ENCODE measurements around the gene SLCO2A1.

Gene SLCO2A1

DNA sequence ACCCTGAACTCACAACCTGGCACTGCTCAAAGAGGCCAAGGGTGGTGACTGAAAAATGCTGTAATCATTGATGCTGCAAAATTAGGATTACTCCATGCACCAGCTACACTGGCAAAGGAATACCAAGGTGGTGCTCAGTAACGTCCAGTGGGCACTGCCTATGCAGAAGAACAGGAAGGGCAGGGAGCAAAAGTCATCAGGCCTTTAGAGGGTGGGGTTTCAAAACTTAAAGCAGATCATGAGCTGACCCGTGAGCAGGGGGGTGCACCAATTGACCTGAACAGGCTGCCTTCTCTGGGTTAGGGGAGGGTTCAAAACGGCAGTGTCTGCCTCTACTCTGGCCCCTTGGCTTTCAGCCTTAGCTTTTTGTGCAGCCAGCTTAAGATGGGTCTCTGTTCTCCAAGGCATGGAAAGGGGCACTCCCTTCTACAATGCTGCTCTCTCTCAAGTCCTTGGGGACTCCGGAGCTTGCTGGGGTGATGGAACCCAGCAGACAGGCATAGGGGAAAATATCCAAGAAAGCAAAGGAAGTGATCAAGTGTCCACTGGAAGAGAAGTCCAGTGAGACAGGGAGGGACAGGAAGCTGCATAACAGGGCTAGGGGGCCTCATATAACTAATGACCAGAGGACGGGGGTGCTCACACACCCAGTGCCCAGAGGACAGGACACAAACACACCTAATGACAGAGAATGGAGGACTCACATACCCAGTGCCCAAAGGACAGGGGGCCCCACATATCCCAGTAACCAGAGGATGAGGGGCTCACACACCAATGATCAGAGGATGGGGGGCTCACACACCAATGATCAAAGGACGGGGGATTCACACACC, 145.5 kb downstream of the SLCO2A1 start:
- DNase-seq (ENCODE audit: low spot score), result no peak

DNA sequence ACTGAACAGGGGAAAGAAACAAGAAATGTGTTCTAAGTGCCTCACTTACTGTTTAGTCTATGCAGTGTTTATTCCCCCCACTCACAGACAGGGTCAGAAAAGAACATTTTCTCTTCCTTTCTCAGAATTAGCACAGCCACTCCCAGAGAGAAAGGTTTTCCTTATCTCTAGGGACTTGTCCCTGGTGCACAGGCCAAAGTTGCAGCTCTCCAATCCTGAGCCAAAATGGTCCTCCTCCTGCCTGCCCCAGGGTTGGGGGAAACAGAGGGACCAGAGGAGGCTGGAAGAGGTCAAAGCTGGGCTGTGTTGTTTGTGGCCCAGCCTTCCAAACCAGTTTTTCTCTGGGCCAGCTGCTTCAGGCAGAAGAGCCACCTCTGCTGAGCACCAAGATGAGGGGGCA, 146.1 kb downstream of the SLCO2A1 start:
- DNase-seq (ENCODE audit: low spot score), result no peak

DNA sequence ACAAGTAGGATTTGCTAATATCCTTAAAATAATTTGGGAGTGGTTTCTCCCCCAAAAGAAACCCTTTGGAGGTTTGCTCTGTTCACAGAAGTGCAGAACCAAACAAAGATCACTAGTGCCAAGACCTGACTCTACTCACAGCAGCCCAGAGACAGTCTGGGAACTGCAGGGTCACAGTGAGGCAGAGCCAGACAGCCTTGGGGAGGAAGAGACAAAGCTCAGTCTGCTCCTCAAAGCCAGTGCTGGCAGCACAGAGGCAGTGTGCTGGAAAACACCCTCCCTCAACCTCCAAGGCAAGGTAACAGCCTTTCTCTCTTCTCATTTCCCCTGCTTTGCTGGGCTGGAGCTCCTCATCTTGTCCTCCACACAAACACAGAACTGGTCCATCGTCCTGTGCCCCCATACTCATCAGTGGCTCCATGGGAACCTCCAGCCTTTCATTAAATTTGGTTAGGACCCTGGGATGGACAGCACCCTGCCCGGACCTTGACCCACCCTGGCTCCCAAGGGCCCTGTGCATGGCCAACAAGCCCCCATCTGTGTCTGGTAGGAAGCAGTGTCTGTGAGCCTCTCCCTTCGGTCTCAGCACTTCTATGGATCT, 146.6 kb downstream of the SLCO2A1 start:
- no peak for DNase-seq (ENCODE audit: low spot score)

DNA sequence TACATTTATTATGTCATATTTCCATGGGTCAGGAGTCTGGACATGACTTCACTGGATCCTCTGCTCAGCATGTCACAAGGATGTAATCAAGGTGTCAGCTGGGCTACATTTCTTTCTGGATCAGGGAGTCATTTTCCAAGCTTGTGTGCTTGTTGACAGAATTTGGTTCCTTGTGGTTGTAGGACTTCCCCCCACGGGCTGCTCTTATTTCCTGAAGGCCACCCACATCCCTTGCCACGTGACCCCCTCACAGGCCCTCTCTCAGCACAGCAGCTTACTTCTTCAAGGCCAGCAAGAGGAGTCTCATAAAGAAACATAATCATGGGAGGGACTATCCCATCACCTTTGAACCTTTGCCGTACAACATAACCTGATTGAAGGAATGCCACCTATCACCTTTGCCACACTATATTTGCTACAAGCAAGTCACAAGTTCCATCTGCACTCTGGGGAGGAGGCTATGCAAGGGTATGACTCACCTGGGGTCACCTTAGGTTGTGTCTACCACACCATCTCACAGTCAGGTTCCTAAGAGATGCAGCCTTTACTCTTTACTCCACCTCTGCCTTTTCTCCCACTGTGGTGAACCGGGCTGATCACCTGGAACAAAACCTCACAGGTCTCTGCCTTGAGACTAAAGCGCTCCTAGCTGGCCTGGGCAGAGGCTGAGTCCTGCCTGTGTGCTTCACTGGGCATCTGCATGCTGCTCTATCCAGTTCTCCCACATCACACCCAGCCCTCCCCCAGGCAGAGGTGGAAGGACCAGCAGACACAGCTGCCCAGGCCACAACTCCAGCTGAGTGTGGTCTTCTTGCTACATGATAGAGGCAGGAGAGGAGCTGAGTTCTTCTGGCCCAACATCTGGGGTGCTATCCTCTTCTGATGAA, 147.5 kb downstream of the SLCO2A1 start:
- DNase-seq (ENCODE audit: low spot score), result no peak

DNA sequence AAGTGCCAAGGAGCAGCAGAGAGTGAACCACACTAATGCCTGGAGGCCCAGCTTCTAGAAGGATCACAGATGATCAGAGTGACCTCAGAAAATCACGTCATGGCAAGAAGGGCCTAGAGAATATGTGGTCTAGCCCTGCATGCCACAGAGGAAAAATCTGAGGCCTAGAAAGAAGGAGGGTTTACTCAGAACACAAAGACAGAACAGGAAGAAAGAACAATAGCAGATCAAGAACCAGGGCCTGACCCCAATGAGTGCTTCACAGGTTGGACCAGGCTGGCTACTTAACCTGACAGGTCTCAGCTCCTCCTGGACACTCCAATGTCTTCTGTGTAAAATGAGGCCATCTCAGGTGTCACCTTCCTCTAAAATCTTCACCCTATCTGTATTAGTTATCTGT, 148.2 kb downstream of the SLCO2A1 start:
- no peak for DNase-seq (ENCODE audit: low spot score)

DNA sequence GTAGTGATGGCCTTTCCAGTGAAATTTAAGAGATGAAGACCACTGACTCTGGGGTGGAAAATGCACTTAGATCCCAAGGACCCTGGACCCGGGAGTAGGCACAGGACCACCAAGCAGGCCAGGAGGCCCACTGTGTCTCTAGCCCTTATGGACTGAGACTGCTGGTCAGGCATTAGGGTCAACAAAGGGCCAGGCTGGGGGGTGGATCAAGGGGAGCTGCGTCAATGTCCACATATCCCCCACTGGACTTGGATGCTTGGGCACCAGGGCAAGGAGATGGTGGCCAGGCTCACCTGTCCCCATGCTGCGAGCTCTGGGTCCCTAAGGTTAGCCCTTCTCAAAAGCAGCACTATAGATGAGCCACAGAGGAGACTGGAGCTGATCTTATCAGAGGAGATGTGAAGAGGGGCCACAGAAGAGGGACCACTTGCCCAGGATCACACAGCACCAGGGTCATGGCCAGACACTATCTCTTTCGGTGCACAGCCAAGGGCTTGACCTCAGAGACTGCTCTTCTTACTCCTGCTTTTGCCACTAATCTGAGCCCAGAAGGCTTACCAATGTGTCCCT, 148.8 kb downstream of the SLCO2A1 start:
- DNase-seq (ENCODE audit: low spot score), result no peak

DNA sequence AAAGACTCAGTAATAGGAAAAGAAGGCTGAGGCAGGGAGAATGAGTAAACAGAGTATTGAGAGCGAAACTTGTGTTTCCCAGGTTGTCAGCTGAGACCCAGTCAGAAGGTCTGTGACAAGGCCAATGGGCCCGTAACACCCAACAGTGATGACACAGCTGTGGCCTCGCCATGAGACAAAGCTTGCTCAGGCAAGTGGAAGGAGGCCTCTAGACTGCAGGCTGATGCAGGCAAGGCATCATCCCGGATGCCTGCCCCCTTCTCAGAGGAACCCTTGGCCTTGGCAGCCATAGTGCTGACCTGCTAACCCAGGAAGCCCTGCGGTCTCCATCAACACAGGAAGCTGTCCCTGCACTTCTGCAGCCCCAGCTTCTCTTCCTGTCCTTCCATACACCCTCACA, 149.4 kb downstream of the SLCO2A1 start:
- no peak for DNase-seq (ENCODE audit: low spot score)

DNA sequence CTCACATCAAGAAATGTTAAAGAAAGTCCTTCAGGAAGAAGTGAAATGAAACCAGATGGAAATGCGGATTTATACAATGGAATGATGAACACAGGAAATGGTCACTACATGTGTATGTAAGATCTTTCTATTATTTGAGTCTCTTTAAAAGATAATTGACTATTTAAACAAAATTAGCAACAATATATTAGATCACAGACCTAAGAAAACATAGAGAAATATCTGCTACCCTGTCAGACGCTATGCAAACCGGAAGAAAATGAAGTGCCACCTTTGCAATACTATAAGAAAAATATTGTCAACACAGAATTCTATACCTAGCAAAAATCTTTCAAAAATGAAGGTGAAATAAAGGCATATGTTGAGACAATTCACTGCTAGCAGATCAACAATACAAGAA, 151.2 kb downstream of the SLCO2A1 start:
- DNase-seq (ENCODE audit: low spot score), result no peak

Measured in iPS-NIHi11 (cell line).